GM21381 (cell line): Measurements from ENCODE around the gene NEUROD4.

Experiments used
- ATAC-seq: cut with Tn5 transposase; IDR thresholded peaks from one replicate; pipeline ENCODE4 v1.9.1; 2021; ENCODE audit warnings: mild to moderate bottlenecking, moderate library complexity; ENCODE audit not compliant: unreplicated experiment

The NEUROD4 gene

GRCh38 chr12:54997929-54998522 lies 21.7 kb upstream of the NEUROD4 start:
- no peak for ATAC-seq

GRCh38 chr12:54998958-54999510 lies 20.7 kb upstream of the NEUROD4 start:
- ATAC-seq, result no peak

GRCh38 chr12:55001198-55001868 lies 18.4 kb upstream of the NEUROD4 start:
- no peak for ATAC-seq

- no peak for ATAC-seq
Observed at GRCh38 chr12:55002355-55002754, 17.4 kb upstream of the NEUROD4 start.

GRCh38 chr12:55008944-55009585 lies 10.7 kb upstream of the NEUROD4 start:
- ATAC-seq, result no peak

- ATAC-seq, result no peak
Observed at GRCh38 chr12:55017416-55017925, 2.3 kb upstream of the NEUROD4 start.

- no peak for ATAC-seq
Observed at GRCh38 chr12:55024575-55024974, 4.8 kb downstream of the NEUROD4 start.

- ATAC-seq, result no peak
Observed at GRCh38 chr12:55025508-55025907, 5.7 kb downstream of the NEUROD4 start.

GRCh38 chr12:55034218-55034617 lies 14.4 kb downstream of the NEUROD4 start:
- no peak for ATAC-seq

- no peak for ATAC-seq
Observed at GRCh38 chr12:55036326-55037115, 16.7 kb downstream of the NEUROD4 start.

GRCh38 chr12:55037351-55037987 lies 17.7 kb downstream of the NEUROD4 start:
- no peak for ATAC-seq

- no peak for ATAC-seq
Observed at GRCh38 chr12:55039395-55040354, 19.9 kb downstream of the NEUROD4 start.

GRCh38 chr12:55041345-55042055 lies 21.7 kb downstream of the NEUROD4 start:
- no peak for ATAC-seq

GRCh38 chr12:55043542-55043941 lies 23.8 kb downstream of the NEUROD4 start:
- ATAC-seq, result no peak

- no peak for ATAC-seq
Observed at GRCh38 chr12:55044135-55044534, 24.4 kb downstream of the NEUROD4 start.

GRCh38 chr12:55049676-55050075 lies 29.9 kb downstream of the NEUROD4 start:
- no peak for ATAC-seq

- ATAC-seq, result no peak
Observed at GRCh38 chr12:55051197-55051947, 31.6 kb downstream of the NEUROD4 start.

- ATAC-seq, result no peak
Observed at GRCh38 chr12:55057481-55057880, 37.7 kb downstream of the NEUROD4 start.
